ENCODE measurements around the gene B4GALNT3. TPM values are rescaled to one million over a fixed set of nuclear protein-coding genes. Genes with fewer than 3 reads are reported as not detected.

Gene B4GALNT3
- total and polyA plus RNA-seq, 10 of the 15 experiments (the other 5 are each of a cell fraction or from before 2014, with no cell fraction given) = 0.05 to 4.2 (median 2.7) TPM; not detected in 1

GRCh38 chr12:608413-608812, 148.7 kb downstream of the B4GALNT3 start:
- TF ChIP-seq NFYB (IDR thresholded peaks at IDR 0.05; ENCODE audit: insufficient read depth, low read depth, low read length) (no peak), BACH1 (IDR thresholded peaks at IDR 0.05; ENCODE audit: borderline replicate concordance) (no peak)
- TF ChIP-seq, protein P1, sequence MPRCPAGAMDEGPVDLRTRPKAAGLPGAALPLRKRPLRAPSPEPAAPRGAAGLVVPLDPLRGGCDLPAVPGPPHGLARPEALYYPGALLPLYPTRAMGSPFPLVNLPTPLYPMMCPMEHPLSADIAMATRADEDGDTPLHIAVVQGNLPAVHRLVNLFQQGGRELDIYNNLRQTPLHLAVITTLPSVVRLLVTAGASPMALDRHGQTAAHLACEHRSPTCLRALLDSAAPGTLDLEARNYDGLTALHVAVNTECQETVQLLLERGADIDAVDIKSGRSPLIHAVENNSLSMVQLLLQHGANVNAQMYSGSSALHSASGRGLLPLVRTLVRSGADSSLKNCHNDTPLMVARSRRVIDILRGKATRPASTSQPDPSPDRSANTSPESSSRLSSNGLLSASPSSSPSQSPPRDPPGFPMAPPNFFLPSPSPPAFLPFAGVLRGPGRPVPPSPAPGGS (IDR thresholded peaks at IDR 0.05; ENCODE audit: borderline replicate concordance, insufficient read depth, low read depth, low read length, poor library complexity, severe bottlenecking) = peak; percentile 50
- no peaks in the 10 kb centered on the region for H3K79me2 ChIP-seq (ENCODE audit: control insufficient read depth, insufficient read depth, low read length)
- in situ Hi-C loops (cut with MboI) (no loop called here), intact Hi-C loops (cut with micrococcal nuclease; ENCODE audit: unreplicated experiment) (no loop called here)
- no peaks in the 10 kb centered on the region for H4K20me1 ChIP-seq (ENCODE audit: control insufficient read depth, insufficient read depth)
- no peak overlapping the region for H2AFZ ChIP-seq (ENCODE audit: control insufficient read depth, low read depth, low read length)
- peaks cover 6% of the 10 kb centered on the region for H3K4me1 ChIP-seq (ENCODE audit: control insufficient read depth, insufficient read depth, low read length)
- ATAC-seq (no peak), FAIRE-seq (no peak), DNase-seq (ENCODE audit: low read depth, low spot score) (no peak)
- BruUV-seq (replicated peaks) = no TSS peak
- no peaks in the 10 kb centered on the region for H3K36me3 ChIP-seq (ENCODE audit: control insufficient read depth in 2 of 2, insufficient read depth in 2 of 2, low read length in 1 of 2)
- ChIA-PET RAD21 (ENCODE audit: unreplicated experiment) (no interaction called here), SMC1A (ENCODE audit: uncharacterized antibody, unreplicated experiment) (interaction anchor here (0.9 kb wide), 1 partner anchor 208 kb away, joined by 3 read pairs; no protein-coding TSS in a partner anchor), CTCF (interaction anchor here (0.5 to 0.7 kb wide), 3 partner anchors 33 to 1727 kb away, joined by 3 to 4 read pairs (median 3); no protein-coding TSS in a partner anchor), POLR2A (interaction anchor here (0.6 to 0.8 kb wide), 2 partner anchors 14 to 216 kb away, joined by 3 to 4 read pairs; no protein-coding TSS in a partner anchor)
- no peak overlapping the region for H3K9ac ChIP-seq (ENCODE audit: control insufficient read depth, insufficient read depth, low read length)
- H3K4me3 ChIP-seq = no peak overlapping the region
- H3K27me3 ChIP-seq (replicated peaks in 1 of 2; ENCODE audit: control insufficient read depth in 2 of 2, insufficient read depth in 2 of 2, low read length in 1 of 2) = no peaks in the 10 kb centered on the region
- H3K27ac ChIP-seq (ENCODE audit: control insufficient read depth, insufficient read depth) = no peak overlapping the region
- H3K4me2 ChIP-seq (ENCODE audit: control insufficient read depth, insufficient read depth) = no peak overlapping the region
- no peaks in the 10 kb centered on the region for H3K9me3 ChIP-seq (replicated peaks; ENCODE audit: control insufficient read depth, insufficient read depth, low read length)
- 98% methylated on average over 3 of the region's 3 CpGs for WGBS (ENCODE audit: insufficient coverage, insufficient replicate concordance, low lambda C conversion rate, missing lambda C conversion rate)

GRCh38 chr12:608921-609320, 149.2 kb downstream of the B4GALNT3 start:
- no TSS peak for BruUV-seq (replicated peaks)
- WGBS (ENCODE audit: insufficient coverage, insufficient replicate concordance, low lambda C conversion rate, missing lambda C conversion rate) = 90% methylated on average over 14 of the region's 58 CpGs
- in situ Hi-C loops (cut with MboI) (no loop called here), intact Hi-C loops (cut with micrococcal nuclease; ENCODE audit: unreplicated experiment) (no loop called here)
- H3K4me1 ChIP-seq (ENCODE audit: control insufficient read depth, insufficient read depth, low read length) = peaks cover 6% of the 10 kb centered on the region
- ChIA-PET RAD21 (ENCODE audit: unreplicated experiment) (no interaction called here), POLR2A (interaction anchor here (0.6 to 0.8 kb wide), 3 partner anchors 13 to 215 kb away, joined by 3 to 4 read pairs (median 3); no protein-coding TSS in a partner anchor), CTCF (interaction anchor here (0.5 kb wide), 1 partner anchor 1727 kb away, joined by 4 read pairs; no protein-coding TSS in a partner anchor), SMC1A (ENCODE audit: uncharacterized antibody, unreplicated experiment) (interaction anchor here (1.0 kb wide), 1 partner anchor 50 kb away, joined by 3 read pairs; no protein-coding TSS in a partner anchor)
- no peaks in the 10 kb centered on the region for H3K36me3 ChIP-seq (ENCODE audit: control insufficient read depth in 2 of 2, insufficient read depth in 2 of 2, low read length in 1 of 2)
- ATAC-seq = no peak
- TF ChIP-seq, protein P1 (IDR thresholded peaks at IDR 0.05; ENCODE audit: borderline replicate concordance, insufficient read depth, low read depth, low read length, poor library complexity, severe bottlenecking) = peak; percentile 93
- TF ChIP-seq, protein P2, sequence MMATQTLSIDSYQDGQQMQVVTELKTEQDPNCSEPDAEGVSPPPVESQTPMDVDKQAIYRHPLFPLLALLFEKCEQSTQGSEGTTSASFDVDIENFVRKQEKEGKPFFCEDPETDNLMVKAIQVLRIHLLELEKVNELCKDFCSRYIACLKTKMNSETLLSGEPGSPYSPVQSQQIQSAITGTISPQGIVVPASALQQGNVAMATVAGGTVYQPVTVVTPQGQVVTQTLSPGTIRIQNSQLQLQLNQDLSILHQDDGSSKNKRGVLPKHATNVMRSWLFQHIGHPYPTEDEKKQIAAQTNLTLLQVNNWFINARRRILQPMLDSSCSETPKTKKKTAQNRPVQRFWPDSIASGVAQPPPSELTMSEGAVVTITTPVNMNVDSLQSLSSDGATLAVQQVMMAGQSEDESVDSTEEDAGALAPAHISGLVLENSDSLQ (IDR thresholded peaks at IDR 0.05) = no peak
- no peak overlapping the region for H3K9ac ChIP-seq (ENCODE audit: control insufficient read depth, insufficient read depth, low read length)
- H3K79me2 ChIP-seq (ENCODE audit: control insufficient read depth, insufficient read depth, low read length) = no peaks in the 10 kb centered on the region
- no peaks in the 10 kb centered on the region for H4K20me1 ChIP-seq (ENCODE audit: control insufficient read depth, insufficient read depth)
- no peak for FAIRE-seq
- no peak overlapping the region for H3K4me3 ChIP-seq
- H3K4me2 ChIP-seq (ENCODE audit: control insufficient read depth, insufficient read depth) = no peak overlapping the region
- H3K27ac ChIP-seq (ENCODE audit: control insufficient read depth, insufficient read depth) = no peak overlapping the region
- no peak for DNase-seq (ENCODE audit: low read depth, low spot score)
- H2AFZ ChIP-seq (ENCODE audit: control insufficient read depth, low read depth, low read length) = no peak overlapping the region
- no peaks in the 10 kb centered on the region for H3K9me3 ChIP-seq (replicated peaks; ENCODE audit: control insufficient read depth, insufficient read depth, low read length)
- no peaks in the 10 kb centered on the region for H3K27me3 ChIP-seq (replicated peaks in 1 of 2; ENCODE audit: control insufficient read depth in 2 of 2, insufficient read depth in 2 of 2, low read length in 1 of 2)

Measured in GM12878 (cell line).